ENCODE results near the gene SIVA1.

DNA sequence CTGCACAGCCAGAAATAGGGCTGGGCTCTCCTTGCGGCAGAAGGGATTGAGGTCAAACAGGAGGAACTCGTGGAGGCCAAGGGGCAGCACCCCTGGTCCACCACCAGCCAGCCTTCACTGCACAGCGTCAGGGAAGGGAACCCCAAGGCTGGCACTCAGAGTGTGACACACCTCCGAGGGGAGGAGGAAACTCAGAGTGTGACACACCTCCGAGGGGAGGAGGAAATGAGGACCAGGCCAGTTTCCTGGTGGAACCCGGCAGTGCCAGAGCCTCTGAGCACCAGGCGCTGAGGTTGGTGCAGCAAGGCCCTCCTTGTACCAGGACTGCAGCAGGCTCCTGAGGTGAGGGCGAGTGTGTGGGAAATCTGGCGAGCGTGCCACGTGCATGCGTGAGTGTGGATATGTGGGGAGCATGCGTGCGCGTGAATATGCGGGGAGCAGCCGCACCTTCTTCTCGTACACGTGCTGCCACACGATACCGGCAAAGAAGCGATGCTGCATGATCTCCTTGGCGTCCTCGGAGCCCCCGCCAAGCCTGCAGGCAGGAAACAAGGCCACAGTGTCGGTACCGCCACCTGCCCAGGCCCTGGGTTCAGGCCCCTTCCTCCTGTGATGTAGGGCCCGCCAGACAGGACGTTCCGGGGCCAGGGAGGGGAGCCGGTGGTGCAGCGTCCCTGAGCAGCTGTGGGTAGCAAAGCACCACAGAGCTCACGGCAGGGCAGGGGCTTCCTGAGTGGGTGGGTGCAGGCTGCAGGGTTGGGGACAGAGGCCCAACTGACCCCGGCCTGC, 19.2 kb downstream of the SIVA1 start:
- TF ChIP-seq, protein P1, sequence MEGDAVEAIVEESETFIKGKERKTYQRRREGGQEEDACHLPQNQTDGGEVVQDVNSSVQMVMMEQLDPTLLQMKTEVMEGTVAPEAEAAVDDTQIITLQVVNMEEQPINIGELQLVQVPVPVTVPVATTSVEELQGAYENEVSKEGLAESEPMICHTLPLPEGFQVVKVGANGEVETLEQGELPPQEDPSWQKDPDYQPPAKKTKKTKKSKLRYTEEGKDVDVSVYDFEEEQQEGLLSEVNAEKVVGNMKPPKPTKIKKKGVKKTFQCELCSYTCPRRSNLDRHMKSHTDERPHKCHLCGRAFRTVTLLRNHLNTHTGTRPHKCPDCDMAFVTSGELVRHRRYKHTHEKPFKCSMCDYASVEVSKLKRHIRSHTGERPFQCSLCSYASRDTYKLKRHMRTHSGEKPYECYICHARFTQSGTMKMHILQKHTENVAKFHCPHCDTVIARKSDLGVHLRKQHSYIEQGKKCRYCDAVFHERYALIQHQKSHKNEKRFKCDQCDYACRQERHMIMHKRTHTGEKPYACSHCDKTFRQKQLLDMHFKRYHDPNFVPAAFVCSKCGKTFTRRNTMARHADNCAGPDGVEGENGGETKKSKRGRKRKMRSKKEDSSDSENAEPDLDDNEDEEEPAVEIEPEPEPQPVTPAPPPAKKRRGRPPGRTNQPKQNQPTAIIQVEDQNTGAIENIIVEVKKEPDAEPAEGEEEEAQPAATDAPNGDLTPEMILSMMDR (IDR thresholded peaks at IDR 0.05 in 4 of 5, conservative IDR thresholded peaks at IDR 0.05 in 1 of 5), result no peak
- no peak for TF ChIP-seq POLR2A (IDR thresholded peaks at IDR 0.05)
